Dermis microvascular lymphatic vessel endothelial cell (primary cell): ENCODE results near the gene SLC22A5. TPM values are rescaled to one million over a fixed set of nuclear protein-coding genes. Genes with fewer than 3 reads are reported as not detected.

ENCODE experiments used
- DNase-seq, 2 donors: peaks; one replicate each; pipeline versions ENCODE4 v3.0.0 to v3.0.0-alpha.2; 2010; ENCODE audit warnings: low read depth in 2 of 2
- total RNA-seq: library from RNA; depleted of rRNA; stranded (reverse); fragments of >200 nt; gene quantifications from 2 replicates; pipeline ENCODE4 v1.2.1, GENCODE V29; 2014

The SLC22A5 gene
- total RNA-seq: 3.0 and 3.7 TPM in 2 replicates

GRCh38 chr5:132369474-132370180 is at the start of gene SLC22A5:
SLC22A5 (plus strand) TSS chr5:132369710; CDS start chr5:132369973, 263 bp downstream.
- DNase-seq: peak in 1 of 2 donors; percentile 66

- DNase-seq: no peak
These were observed 49.5 kb upstream of the SLC22A5 start for GRCh38 chr5:132319975-132320374.

DNA sequence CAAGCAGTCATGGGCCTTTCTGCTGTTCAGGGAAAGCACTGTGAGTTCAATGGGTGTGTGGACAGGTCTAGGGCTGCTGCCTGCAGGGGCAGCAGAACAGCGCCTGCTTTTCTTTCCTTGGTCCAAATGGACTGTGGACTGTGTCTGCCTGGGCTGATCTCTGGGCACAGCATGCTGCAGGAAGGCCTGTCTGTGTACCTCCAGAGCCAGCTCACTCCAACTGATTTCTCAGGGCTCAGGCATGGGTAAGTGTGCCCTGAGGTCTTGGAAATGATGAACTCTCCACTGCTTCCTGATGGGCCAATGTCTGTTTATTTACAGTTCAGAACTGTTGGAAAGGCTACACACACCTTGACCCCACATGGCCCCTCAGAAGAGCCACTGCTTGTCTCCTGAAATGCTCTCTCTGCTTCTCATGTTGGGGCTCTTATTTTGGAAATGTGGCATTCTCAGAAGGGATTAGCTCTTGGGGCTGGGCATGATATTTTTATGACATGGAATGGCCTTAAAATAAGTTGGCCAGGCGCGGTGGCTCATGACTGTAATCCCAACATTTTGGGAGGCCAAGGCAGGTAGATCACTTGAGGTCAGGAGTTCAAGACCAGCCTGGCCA is 48.3 kb upstream of the SLC22A5 start:
- no peak for DNase-seq

- no peak for DNase-seq
These were observed 47.2 kb upstream of the SLC22A5 start for GRCh38 chr5:132322266-132322665.

- no peak for DNase-seq
These were observed 46.3 kb upstream of the SLC22A5 start for GRCh38 chr5:132323202-132323601.

GRCh38 chr5:132325691-132326090 is 43.8 kb upstream of the SLC22A5 start:
- DNase-seq: no peak

DNA sequence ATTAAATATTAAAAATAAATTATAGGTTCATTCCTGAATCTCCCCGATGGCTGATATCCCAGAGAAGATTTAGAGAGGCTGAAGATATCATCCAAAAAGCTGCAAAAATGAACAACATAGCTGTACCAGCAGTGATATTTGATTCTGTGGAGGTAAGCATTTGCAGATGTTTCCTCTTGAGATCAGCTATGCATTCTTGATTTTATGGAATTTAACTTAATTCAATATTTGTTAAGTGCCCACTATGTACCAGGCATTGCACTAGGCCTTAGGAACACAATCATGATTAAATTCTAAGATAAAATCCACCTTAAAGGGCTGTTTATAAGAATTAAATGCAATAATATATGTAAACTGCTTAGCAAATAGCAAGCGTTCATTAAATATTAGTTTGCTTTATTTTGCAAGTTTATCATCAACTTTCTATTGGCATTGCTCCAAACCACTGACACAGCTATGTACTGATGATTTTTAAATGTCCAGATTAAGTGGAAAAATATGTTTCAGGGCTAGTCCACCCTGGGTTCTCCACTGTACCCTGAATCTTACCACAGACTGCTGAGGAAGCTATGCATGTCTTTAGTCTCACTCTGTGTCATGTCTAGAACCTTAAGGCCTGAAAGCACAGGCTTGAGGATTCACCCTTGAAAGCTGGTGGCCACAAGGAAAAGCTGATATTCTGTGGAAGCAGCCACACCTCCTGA is 42.1 kb upstream of the SLC22A5 start:
- DNase-seq: no peak

DNA sequence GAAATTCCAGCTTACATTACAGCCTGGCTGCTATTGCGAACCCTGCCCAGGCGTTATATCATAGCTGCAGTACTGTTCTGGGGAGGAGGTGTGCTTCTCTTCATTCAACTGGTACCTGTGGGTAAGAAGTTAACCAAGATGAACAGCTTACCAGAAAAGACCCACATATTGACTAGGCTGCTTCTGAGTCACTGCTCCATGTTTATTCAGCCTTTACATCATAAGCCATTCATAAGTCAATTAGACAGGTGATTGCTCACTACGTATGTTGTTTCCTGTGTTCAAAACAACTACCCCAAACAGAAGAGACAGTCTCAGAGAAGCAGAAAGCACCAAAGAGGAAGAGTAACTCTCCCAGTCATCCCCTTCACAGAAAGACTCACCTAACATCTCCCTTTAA is 34.7 kb upstream of the SLC22A5 start:
- DNase-seq: peak in 1 of 2 donors; percentile 50

DNA sequence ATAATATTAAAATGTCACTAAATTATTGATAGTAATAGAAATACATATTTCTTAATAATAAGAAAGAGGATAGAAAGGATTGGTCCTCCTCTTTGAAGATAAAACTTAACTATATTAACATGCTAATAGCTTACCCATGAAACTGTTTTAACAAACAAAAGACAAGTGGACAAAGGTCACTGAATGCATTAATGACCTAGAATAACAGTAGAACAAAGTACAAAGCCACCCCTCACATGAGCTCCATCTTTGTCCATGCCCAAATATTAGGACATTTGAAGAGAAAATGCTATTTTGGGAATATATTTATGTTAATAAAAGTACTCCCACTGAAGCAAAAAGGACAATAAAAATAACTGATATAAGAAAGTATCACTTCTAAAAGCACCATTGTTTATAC is 34.1 kb upstream of the SLC22A5 start:
- no peak for DNase-seq

DNA sequence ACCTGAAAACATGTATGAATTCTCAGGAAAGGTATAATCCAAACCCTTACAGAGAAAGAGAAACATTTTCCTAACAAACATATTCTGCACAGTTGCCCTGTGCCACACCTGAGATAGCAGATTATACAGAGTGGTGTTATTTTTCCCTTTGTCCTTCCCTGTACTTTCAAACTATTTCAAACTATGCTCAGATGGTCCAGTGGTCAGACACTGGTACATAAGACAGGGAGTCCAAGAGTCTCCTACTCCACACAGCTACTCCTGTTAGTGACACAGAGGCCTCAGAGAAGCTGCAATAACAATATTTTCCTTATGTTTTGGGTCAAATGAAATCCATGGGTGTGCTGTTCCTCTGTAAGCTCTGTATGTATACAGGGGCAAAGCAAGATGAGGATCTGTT is 30.0 kb upstream of the SLC22A5 start:
- no peak for DNase-seq

GRCh38 chr5:132342291-132343180 is 27.0 kb upstream of the SLC22A5 start:
- no peak for DNase-seq

GRCh38 chr5:132344775-132345514 is 24.6 kb upstream of the SLC22A5 start:
- no peak for DNase-seq

- DNase-seq: no peak
These were observed 16.0 kb upstream of the SLC22A5 start for GRCh38 chr5:132353486-132353995.

DNA sequence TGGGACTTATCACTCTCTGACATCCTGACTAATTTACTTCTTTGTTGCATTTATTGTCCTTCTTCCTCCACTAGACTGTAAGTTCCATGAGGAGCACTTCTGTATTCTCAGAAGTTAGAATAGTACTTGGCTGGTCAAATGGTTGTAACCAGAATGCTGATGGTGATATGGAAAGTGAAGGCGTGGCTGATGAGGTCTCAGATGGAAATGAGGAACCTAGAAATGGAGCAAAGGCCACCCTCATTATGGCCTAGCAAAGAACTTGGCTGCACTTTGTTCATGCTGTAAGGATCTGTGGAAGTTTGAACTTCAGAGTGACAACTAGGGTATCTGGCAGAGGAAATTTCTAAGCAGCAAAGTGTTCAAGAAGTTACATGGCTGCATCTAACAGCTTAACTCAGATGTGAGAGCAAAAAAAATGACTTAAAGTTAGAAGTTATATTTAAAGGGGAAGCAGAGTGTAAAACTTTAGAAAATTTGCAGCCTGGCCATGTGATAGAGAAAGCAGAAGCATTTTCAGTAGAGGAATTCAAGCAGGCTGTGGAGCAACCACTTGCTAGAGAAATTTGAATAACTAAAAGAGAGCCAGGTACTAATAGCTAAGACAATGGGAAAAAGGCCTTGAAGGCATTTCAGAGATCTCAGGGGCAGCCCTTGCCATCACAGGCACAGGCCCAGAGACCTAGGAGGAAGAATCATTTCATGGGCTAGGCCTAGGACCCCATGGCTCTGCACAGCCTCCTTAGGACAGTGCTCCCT is 14.9 kb upstream of the SLC22A5 start:
- DNase-seq: no peak

DNA sequence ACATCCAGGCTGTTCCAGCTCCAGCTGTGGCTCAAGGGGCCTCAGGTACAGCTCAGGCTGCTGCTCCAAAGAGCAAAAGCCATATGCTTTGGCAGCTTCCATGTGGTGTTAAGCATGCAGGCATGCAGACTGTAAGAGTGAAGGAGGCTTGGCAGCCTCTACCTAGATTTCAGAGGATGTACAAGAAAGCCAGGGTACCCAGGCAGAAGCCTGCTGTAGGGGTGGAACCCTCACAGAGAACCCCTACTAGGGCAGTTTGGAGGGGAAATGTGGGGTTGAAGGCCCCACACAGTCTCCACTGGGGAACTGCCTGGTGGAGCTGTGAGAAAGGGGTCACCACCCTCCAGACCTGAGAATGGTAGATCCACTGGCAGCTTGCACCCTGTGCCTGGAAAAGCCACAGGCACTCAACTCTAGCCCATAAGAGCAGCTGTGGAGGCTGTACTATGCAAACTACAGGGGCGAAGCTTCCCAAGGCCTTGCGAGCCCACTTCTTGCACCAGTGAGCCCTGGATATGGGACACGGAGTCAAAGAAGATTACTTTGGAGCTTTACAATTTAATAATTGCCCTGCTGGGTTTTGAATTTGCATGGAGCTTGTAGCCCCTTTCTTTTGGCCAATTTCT is 14.3 kb upstream of the SLC22A5 start:
- DNase-seq: no peak

DNA sequence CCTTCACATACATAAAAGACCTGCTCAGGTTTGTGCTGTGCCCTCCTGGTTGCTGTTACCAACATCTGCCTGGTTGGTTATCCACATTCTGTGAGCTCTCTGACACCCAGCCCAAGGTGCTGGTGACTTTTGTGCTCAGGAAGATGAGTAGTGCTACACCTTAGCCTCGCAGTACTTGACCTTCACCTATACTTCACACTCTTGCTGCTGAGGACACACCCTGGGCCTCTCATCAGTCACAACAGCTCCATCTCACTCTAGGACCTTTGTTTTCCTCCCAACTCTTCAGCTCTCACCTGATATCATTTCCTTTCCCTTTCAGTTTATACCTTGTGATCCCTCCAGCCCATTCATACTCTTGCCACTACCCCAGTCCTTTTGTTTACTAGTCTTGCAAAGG is 10.7 kb upstream of the SLC22A5 start:
- DNase-seq: no peak

DNA sequence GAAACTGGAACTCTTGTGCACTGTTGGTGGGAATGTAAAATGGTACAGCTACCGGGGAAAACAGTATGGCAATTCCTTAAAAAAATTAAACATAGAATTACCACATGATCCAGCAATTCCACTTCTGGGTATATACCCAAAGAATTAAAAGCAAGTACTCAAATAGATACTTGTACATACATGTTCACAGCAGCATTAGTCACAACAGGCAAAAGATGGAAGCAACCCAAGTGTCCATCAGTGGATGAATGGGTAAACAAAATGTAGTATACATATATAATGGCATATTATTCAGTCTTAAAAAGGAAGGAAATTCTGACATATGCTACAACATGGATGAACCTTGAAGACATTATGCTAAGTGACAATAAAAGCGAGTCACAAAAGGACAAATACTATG is 7.4 kb upstream of the SLC22A5 start:
- DNase-seq: no peak

- peak in 1 of 2 donors; percentile 73 for DNase-seq
These were observed 5.9 kb upstream of the SLC22A5 start for GRCh38 chr5:132363431-132364112.

GRCh38 chr5:132364319-132364718 is 5.2 kb upstream of the SLC22A5 start:
- DNase-seq: no peak
